Cerebellar nuclear complex (tissue), 1 donor: Measurements from ENCODE around the gene PAF1.

Experiments used
- DNase-seq, 2 experiments: peaks; one replicate each; lab custom pipeline; 2025; lab: John Stamatoyannopoulos, UW

PAF1 gene

DNA sequence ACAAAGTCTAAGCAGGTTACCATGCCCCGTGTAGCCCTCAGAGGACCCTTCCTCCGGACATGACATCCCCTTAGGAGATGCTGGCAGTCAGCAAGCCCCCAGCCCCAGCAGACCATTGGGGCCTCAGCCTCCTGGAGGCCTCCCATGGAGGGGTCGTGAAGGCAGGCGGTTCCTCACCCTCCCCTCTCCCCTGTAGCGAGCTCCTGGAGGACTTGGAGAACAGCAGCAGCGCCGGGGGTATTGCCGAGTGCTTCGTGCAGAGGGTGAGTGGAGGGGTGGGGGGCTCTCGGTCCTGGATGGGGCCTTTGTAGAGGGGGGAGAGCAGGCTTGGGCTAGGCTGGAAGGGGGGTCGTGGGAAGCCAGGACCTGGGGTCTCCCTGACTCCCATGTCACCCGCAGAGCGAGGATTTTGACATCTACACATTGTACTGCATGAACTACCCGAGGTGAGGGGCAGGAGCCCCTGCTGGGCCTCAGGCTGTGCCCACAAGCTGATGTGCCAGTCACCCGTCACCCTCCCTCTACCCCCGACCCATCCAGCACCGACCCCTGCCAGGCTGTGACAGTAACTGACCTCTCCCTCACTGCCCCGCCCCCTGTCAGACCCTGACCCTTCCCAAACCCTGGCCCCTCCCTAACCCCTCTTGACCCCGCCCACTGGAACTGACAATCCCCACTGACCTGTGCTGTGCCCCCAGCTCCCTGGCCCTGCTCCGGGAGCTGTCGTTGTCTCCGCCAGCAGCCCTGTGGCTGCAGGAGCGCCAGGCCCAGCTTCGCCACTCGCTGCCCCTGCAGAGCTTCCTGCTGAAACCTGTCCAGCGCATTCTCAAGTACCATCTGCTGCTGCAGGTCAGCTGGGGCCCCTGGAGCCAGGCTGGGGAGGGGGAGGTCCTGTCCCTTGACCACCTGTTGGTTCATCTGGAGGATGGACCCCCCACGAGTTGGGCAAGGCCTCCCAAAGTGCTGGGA lies 25.5 kb upstream of the PAF1 start:
- DNase-seq: no peak

- DNase-seq: no peak
Measured at GRCh38 chr19:39415111-39416046, 24.5 kb upstream of the PAF1 start.

- no peak for DNase-seq
Measured at GRCh38 chr19:39413911-39414608, 23.2 kb upstream of the PAF1 start.

GRCh38 chr19:39413272-39413910 lies 22.5 kb upstream of the PAF1 start:
- DNase-seq: no peak

DNA sequence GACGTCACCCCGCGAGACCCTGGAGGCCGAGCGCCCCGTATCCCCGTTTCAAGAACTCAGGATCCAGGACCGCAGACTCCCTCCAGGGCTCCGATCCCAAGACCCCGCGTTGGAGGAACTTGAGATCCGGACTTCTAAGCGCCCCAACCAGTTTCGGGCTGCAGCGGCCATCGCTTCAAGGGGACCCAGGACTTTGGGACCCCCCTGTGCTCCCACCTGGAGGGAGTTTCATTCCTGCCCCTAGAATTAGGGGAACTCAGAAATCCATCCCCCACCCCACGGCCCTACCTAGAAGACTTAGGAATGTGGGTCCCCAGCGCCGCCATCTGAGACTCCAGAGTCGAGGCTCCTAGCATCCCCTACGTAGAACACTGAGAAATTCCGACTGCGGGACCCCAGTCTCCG lies 22.0 kb upstream of the PAF1 start:
- no peak for DNase-seq

DNA sequence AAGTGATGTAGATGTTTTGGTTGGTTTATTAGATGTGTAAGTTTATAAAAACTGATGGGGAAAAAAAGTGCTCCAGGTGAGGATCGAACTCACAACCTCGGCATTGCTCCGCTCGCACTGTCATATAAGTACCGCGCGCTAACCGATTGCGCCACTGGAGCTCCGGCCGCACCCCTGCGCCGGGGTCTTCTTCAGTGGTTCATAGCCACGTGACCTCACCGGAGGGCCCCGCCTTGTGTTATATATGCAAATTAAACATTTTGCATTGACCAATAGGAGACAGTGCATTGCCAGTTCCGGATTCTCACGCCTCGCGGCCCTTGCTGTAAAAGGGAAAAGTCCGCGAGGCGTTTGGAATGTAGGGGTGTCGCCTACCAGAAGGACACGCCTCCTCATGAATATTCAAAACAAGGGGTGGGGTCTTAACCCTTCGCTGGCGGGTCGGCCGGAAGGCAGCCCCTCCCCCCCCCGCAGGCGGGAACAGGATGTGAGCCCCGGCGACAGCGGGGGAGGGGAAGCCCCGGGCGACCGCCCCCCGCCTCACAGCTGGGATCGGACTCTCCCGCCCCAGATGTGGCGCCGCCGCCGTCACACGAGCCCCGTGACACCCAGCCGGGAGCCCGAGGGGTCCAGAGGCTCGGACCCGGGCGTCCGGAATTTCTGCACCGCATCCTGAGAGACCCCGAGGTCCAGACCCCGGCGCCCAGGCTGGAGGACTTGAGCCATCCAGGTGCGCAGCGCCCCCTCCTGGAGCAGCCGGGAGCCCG lies 21.4 kb upstream of the PAF1 start, which contains the start of gene PLEKHG2:
PLEKHG2 (plus strand) TSS at position 570 of the 767 bp plus-strand sequence. CDS start 1,418 bp downstream, outside the sequence.
- peak; percentile 98 to 99 for DNase-seq

- DNase-seq: peak in 1 of 2 experiments; percentile 69
Measured at GRCh38 chr19:39411832-39412099, 20.9 kb upstream of the PAF1 start.

GRCh38 chr19:39411081-39411831 lies 20.4 kb upstream of the PAF1 start:
- DNase-seq: no peak

DNA sequence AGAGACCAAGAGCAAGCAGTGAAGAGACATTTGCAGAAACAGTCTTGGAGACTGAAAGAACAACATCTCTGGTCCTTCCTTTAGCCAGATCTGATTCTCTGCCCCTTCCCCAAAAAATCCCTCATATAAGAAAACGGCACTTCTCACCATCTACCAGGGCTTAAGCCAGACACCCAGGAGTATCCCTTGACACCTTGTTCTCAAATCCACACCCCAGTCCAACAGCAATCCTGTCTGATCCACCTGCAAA lies 19.9 kb upstream of the PAF1 start:
- no peak for DNase-seq

GRCh38 chr19:39410017-39410830 lies 19.3 kb upstream of the PAF1 start:
- no peak for DNase-seq

DNA sequence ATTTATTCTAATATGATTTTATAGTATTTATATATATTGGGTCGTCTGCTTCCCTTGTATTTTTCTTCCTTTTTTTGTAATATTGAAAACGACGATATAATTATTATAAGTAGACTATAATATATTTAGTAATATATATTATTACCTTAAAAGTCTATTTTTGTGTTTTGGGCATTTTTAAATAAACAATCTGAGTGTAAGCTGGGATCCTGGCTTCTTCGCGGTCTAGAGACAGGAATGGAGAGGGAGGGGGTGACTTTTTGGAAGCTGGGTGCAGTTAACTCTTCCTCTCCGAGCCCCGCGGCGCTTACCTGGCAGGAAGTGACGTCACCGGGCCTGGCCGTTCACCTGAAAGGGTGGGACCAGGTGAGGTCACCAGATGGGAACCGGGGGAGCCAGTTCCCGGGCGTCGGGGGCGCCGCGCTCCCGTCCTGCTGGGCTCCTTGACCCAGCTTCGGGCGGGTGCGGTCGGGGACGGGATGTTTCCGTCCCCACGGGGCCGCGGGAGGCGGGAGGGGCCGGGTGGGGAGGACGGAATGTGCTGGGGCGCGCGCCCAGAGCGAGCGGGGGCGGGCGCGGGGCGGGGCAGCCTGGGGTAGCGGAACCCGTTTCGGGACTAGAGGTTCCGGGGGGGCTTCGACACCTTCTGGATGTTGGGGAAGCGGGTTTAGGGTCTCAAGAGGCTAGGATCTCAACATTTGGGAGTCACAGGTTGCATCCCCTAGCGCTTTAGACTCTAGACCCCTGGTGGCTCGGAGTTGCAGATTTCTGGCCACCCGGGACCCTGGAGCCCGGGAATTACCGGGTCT lies 18.5 kb upstream of the PAF1 start:
- DNase-seq: peak; percentile 18 to 36

DNA sequence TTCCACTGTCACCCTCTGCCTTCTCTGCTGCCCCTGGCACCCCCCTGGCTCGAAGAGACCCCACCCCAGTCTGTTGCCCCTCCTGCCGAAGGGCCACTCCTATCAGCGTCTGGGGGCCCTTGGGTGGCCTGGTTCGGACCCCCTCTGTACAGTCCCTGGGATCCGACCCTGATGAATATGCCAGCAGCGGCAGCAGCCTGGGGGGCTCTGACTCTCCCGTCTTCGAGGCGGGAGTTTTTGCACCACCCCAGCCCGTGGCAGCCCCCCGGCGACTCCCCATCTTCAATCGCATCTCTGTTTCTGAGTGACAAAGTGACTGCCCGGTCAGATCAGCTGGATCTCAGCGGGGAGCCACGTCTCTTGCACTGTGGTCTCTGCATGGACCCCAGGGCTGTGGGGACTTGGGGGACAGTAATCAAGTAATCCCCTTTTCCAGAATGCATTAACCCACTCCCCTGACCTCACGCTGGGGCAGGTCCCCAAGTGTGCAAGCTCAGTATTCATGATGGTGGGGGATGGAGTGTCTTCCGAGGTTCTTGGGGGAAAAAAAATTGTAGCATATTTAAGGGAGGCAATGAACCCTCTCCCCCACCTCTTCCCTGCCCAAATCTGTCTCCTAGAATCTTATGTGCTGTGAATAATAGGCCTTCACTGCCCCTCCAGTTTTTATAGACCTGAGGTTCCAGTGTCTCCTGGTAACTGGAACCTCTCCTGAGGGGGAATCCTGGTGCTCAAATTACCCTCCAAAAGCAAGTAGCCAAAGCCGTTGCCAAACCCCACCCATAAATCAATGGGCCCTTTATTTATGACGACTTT lies 17.7 kb upstream of the PAF1 start:
- no peak for DNase-seq

GRCh38 chr19:39407660-39408391 lies 16.9 kb upstream of the PAF1 start:
- DNase-seq: no peak

DNA sequence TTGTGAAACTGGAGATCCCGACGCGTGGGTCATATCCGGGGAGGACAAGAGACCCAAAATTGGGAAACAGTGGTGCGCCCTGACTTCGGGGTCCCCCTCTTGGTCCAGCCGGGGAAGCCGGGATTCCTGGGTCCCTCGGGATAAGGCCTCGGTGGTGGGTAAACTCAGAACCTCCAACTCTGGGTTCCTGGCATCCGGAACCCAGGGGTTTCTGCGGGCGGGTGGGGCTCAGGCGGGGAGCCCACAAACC lies 16.4 kb upstream of the PAF1 start:
- no peak for DNase-seq

GRCh38 chr19:39406656-39407409 lies 15.9 kb upstream of the PAF1 start, which contains the start of gene ZFP36:
Gene ZFP36 (plus strand): TSS chr19:39406847. CDS start chr19:39406905, 58 bp downstream.
- no peak for DNase-seq

- peak in 1 of 2 experiments; percentile 5 for DNase-seq
Measured at GRCh38 chr19:39405958-39406655, 15.2 kb upstream of the PAF1 start.
